Measurements from ENCODE around the gene KDM2B.

The KDM2B gene

DNA sequence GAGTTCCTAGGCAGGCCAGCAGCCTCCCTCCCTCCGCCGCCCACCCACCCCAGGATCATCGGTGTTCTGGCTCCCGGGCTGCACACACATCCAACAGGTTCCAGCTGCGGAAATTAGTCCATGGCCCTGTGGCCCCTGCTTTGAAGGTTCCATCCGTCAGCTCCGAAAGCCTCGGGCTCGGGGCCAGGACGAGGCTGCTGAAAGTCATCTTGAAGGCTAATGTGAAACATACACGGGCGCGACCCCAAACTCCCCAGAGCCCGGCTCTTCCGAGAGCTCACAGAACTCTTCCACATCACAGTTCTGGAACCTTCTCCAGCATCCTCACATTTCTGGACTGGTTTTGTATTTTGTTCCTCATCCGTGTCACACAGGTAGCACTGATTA lies 19.8 kb downstream of the KDM2B start:
- no peak for DNase-seq (ENCODE audit: low spot score)

DNA sequence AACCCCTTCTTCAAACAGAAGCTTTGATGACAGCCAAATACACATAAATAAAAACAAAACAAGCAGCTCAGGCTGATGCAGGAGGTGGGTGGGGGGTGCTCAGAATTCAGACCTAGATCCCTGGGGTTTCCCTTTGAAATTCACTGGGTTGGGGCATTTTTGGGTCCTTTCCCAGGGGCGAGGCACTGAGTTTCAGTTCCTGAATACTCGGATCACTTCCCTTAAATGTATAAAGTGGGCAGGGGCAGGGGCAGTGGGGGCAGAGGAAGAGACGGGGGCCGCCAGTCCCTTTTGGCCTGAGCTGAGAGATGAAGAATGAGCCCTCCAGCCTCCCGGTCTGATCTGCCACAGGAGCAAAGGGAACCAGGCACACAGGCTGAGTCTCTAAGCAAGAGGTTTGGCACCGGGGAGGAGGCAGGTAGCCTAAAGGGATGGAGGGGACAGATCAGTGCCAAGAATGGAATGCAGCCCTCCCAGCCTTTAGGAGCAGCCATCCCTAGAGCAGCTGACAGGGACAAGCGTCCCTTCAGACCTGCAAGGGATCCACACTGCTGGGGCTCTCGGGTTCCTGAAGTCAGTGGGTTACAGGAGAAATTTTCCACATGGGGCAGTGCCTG lies 20.3 kb downstream of the KDM2B start:
- no peak for DNase-seq (ENCODE audit: low spot score)

DNA sequence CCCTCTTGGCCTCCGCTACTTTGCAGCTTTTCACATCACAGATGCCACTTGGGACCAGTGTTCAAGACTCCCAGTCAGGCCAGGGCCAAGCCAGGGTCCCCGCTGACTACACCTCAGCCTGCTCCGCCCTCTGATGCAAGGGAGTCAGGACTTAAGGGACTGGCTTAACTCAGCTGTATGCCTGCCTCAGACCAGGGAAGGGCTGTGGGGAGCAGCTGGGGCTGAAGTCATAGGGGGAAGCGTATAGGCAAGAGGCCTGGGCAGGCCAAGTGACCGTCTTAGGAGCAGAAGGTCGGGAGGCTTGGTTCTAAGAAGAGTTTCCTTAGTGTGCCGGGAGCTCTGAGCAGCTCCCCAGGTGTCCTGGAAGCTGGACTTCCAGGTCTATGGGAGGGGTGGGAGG lies 21.9 kb downstream of the KDM2B start:
- no peak for DNase-seq (ENCODE audit: low spot score)

DNA sequence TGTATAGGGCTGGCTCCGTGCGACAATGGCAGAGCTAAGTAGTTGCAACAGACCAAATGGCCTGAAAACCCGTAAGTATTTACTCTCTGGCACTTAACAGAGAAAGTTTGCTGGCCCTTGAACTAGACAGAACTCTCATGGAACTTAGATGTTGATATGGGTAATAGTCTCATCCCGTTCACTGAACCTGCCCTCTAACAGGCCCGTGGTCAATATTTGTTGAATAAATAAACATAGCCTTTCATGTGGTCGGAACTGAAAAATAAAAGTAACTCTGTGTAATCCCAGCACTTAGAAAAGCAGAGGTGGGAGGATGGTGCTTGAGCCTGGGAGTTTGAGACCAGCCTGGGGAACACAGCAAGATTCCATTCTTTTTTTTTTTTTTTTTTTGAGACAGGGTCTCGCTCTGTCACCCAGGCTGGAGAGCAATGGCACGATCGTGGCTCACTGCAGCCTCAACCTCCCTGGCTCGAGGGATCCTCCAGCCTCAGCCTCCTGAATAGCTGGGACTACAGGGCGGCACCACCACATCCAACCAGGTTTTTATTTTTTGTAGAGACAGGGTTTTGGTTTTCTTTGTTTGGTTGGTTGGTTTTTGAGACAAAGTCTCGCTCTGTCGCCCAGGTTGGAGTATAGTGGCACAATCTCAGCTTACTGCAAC lies 29.7 kb downstream of the KDM2B start:
- DNase-seq (ENCODE audit: low spot score), result no peak

DNA sequence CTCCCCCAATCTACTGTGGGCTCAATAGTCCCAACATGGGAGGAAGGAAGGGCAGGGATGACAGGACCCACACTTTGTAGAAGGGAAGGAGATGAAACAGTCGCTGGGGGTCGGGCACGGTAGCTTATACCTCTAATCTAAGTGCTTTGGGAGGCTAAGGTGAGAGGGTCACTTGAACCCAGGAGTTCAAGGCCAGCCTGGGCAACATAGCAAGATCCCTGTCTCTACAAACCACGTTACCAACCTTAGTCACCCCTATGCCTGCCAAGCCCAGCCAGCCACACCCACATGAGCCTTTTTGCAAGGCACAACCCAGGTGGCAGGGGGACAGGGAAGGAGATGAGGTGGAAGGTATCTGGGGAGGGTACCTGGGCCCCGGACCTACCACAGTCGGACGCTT lies 31.7 kb downstream of the KDM2B start:
- DNase-seq (ENCODE audit: low spot score), result no peak

DNA sequence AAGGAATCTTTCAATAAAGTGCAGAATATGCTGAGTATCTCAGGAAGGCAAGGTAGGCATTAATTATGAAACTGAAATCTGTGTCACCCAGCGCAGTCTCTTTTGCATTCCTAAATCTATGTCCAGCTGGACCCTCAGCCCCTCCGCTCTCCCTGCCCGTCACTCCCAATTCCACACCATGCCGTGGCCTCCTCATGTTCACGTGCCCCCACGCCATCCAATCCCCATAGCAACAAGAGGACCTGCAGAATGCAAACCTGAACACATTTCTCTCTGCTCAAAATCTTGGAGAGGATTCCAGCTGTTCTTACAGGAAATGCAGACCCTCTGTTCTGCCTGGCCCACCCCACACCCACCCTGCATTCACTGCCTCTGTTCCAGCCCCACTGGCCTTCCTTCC lies 35.3 kb downstream of the KDM2B start:
- DNase-seq (ENCODE audit: low spot score), result no peak

DNA sequence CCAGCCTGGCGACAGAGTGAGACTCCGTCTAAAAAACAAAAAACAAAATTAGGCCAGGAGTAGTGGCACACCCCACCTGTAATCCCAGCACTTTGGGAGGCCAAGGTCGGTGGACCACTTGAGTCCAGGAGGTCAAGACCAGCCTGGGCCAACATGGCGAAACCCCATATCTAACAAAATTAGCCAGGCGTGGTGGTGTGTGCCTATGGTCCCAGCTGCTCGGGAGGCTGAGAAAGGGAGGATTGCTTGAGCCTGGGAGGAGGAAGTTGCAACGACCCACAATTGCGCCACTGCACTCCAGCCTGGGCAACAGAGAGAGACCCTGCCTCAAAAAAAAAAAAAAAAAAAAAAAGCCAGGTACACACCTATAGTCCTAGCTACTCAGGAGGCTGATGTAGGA lies 37.0 kb downstream of the KDM2B start:
- no peak for DNase-seq (ENCODE audit: low spot score)

DNA sequence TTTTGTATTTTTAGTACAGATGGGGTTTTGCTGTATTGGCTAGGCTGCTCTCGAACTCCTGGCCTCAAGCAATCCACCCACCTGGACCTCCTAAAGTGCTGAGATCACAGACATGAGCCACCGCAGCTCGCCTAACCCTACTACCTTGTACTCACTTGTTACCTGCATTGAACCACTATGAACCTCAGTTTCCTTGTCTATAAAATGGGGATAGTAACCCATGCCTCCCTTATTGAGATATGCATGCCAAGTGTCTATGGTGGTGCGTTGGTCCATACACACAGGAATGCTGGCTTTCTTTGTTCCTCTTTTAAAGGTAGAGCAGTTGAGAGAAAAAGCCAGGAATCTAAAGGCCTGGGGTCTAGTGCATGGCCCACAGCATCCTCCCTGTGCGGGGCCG lies 40.9 kb downstream of the KDM2B start:
- no peak for DNase-seq (ENCODE audit: low spot score)

DNA sequence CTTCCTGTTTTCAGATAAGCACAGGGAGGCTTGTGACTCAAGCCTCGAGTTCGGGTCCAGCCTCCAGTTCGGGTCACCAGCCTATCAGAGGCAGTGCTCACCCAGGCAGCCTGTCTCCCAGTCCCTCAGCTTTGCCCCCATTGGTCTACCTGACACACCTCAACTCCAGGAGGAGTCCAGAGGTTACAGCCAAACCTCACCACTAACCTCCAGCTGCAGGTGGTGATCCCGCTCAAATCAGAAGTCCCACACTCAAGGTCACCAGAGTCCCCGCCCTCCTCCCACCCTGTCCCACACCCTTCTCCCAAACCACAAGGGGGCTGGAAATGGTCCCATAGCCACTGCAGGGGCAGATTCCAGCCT lies 42.1 kb downstream of the KDM2B start:
- no peak for DNase-seq (ENCODE audit: low spot score)

DNA sequence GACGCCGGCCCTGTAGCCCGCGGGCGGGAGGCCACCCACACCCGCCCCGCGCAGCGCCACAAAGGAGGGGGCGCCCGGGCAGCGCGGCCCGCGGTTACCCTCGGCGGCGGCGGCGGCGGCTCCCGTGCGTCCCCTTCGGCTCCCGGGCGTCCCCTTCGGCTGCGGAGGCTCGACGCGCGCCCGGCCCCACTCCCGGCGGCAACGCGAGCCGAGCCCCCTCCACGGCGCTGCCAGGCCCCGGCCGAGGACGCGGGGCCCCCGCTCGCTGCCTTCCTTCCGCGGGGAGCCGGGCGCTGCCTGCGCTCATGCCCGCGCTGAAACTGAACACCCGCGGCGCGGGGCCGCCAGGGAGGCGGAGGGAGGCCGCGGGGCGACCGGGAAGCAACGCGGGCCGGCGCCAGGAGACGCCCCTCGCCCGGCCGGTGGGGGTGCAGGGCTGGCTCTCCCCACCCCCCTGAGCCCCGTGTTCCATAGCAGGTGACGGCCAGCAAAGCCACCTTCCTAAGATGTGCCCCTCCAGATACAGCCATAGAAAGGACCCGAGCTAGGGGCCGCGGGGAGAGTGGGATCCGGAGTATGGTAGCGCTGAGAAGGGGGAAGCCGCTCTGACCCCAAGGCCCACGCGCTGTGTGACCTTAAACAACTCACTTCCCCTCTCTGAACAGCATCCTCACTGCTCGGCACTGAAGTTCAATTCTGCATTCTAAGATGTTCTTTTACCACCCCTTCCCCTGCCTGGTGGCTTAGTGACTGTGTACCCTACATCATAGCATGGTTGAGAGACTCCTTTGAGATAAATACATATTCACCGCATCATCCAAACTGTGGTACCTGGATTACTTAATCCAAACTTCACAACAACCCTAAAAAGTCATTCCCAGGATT lies 42.8 kb downstream of the KDM2B start:
- peak; percentile 68 for DNase-seq (ENCODE audit: low spot score)

DNA sequence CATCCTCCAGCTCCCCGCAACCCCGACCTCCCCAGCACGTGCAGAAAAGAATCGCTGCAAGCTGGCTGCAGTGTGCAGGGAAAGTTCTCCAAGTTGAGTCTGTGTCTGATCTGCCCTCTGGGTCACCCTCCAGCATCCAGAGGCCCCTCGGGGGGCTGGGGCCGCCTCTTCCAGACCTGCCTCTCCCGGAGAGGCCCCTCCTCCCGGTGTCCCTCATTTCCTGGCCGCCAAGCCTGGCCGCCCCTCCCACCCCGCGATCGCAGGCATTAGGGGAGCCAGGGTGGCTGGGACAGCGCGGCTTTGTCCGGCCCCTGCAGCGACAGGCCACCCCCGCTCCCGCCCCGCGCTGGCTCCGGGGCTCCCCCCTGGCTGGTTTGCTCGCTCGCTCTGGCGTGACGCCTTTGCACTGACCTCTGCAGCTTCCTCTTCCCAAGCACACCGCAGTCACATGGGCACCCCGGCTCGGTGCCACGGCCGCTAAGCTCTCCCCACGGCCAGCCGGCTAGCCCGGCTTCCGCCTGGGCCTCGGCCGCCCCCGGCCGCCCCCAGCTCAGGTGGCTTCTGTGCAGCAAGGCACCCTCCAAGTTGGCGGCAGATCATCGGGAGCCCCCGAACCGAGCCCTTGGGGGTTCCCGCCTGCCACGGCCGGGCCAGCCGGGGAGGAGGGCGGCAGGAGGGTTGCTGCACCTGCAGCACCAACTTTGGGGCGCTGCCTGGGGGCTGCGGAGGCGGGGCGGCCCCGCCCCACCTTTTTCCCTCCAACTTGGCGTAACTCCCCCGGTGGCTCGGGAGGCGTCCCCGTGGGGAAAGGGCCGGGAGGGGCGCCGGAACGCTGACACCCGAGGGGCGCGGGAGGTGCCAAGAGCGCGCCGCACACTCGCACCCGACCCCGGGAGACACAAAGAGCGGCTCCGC lies 43.7 kb downstream of the KDM2B start:
- peak; percentile 90 for DNase-seq (ENCODE audit: low spot score)

DNA sequence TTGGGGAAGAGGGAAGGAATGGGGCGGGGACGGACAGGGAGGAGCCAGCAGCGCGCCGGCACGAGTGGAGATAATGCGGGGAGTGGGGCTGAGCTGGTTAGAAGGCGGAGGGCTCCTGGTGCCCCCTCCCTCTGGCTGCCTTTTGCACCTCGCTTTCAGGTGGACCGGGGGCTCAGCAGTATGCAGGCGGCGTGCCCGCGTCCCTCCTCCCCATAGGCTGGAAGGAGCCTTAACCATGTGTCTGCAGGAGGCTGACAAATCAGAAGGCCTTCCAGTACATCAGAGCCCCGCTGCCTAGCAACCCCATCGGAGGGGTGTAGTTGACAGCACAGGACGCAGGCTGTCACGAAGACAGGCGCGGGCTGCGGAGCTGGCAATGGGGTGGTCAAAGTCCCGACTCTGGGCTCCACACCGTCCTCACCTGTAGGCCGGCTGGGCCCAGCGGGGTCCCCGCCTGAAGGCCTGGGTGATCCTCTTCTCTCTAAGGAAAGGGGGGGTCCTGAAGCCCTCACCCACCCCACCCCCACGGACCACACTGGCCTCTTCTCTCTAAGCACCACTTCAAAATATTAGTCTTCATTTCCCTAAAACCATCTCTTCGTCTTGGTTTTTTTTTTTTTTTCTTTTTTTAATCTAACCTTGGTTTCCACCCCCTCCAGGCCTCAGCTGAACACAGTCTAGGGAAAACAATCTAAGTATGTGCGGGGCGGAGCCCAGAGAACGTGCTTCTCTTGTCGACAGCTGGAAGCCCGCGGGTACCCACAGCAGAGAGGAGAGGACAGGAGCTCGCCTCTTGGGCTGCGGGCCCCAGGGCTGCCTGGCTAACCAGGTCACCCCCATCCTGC lies 44.5 kb downstream of the KDM2B start:
- peak; percentile 84 for DNase-seq (ENCODE audit: low spot score)

DNA sequence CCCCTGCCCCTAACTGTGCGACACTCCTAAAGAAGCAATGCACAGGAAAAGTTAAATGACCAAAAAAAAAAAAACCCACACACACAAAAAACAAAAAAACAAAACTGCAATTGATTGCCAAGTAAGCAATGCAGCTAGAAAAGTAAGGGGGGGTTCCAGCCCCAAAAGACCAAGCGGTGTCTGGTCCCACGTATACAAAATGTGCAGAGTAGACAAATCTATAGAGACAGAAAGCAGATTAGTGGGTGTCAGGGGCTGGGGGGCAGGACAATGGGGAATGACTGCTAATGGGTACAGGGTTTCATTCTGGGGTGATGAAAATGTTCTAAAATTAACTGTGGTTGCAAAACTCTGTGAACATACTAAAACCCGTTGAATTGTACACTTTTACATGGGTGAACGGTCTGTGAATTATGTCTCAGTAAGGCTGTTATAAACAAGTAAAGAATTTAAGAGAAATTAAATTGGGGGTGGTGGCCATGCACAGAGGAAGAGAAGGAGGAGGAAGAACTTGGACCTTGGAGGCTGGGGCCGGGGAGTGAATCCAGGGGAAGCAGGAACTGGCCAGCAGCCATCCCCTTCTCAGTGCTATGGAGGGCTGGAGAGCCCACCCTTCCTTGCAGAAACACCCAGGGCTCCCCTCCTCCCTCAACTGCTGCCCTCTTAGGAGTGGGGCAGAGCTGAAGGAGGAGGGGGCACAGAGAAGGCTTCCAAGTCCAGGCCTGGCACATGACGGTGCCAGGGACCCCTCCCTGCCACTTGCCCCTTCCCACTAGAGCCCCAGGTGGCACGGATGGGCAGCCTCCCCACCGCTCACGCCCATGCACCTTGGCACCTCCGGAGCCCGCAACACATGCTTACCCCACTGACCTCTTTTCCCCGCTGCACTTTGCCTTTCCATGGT lies 45.4 kb downstream of the KDM2B start:
- no peak for DNase-seq (ENCODE audit: low spot score)

DNA sequence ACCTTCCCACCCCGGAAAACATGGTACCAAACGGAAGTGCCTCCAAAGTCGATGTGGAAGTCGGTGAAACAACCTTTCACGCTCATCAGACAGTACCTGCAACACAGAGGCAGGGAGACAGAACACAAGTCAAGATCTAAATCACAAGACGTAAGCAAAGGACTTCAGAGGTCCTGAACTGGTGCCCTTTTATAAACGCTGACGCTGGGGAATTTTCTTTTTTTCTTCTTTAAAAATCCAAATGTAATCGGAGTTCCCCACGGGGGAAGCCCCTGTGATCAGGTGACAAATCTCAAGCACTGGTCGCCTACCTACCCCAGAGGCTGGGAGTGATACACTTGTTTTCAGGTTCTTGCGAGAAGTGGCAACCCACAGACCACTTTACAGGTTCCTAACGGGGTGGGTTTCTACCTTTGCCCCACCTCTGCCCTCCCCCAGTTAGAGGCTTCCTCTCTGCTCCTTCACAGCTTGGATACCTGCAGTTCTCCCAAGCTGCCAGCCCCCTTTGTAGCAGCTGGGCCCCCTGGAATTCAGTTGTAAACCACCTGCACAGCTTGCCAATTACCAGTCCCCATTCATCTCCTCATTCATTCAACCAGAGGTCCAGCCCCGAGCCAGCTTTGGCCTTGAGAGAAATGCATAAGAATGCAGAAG lies 46.2 kb downstream of the KDM2B start:
- no peak for DNase-seq (ENCODE audit: low spot score)

DNA sequence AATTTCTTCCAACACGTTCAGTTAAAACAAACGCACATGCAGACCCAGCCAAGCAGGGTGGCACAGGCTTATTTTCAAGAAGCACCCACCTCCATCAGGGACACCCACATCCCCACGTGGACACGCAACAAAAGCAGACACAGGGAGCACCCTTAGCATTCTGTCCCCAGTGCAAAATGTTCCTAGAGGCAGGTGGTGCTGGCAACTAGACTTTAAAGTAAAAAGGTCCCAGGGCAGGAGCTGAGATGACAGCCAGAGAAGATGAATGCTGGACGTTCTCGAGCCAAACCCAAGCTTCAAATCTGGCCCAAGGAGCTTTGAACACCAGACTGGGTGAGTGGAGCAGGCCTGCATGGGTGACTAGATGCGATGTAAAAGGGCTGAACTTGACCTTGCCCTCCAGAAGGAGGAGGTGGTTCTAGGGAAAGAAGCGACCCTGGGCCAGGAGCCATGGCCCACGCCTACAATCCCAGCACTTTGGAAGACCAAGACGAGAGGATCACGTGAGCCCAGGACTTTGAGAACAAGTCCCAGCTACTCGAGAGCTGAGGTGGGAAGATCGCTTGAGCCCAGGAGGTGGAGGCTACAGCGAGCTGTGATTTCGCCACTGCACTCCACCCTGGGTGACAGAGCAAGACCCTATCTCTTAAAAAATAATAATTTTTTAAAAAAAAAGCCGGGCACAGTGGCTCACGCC lies 47.3 kb downstream of the KDM2B start:
- DNase-seq (ENCODE audit: low spot score), result no peak

DNA sequence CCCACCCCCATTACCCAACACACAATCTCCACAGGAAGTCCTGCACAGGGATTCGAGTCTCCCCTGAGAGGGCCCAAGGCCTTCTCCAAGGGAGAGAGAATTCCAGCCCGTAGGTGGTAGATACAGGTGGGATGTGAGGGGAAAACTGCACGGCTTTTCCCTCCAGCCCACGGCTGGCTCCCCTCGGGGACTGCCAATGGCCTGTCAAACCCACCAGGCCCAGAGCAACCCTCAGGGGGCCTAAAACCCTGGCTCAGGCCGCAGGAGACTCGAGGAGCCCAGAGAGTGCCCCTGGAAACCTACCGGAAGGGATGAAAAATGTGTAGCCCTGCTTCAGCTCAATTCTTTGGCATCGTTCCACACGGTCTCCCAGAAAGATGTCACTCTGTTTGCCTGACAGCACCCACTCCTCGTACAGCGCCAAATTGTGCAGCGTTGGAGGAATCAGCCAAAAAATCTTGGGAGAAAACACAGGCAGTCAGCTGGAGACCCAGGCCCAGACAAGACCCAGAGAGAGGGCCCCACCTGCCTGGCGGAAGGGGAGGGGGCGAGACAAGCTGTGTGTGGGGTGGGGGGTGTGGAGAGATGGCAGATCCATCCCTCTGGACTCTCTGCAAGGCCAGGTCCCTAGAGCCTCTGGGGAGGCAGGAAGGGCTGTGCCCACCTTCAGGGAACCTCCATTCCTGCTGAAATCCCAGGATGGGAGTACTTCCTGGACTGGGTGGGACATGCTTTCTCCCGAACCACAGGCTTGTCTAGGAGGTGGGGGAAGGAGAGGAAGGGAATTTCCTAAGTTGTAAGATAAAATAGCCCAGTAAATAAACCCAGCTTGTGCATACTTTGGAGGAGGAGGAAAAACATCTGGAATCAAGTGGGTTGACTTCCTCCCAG lies 48.1 kb downstream of the KDM2B start:
- peak; percentile 86 for DNase-seq (ENCODE audit: low spot score)

DNA sequence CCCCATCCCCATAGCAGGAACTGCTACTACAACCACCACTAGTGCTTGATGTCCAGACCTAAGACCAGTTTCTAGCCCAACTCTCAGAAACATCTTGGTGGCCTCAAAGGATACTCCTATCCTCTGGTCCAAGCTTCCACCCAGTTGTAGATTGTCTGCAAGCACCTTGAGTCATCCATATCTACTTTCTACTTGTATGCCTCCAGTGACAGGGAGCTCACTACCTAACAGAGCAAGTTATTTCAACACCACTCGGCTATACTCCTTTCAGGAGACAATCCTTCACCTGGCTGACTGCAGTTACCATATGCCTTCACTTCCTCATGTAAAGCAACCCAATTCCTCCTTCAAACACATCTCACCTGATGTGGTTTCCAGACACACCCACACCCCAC lies 49.5 kb downstream of the KDM2B start:
- DNase-seq (ENCODE audit: low spot score), result no peak
